Nephron progenitor cell (in vitro differentiated cells): ENCODE measurements around the gene LCORL.
"Not testable (repeated sequence)": the region's sequence is repeated elsewhere in the genome, so short reads cannot be mapped to it uniquely, and the experiment has no call there.

Source experiments
- DNase-seq: peaks from one replicate; pipeline ENCODE4 v3.0.0; 2021
- H3K27ac Mint-ChIP-seq: 2 replicates; pipeline ENCODE4 v1.8.0; 2021; ENCODE audit warnings: mild to moderate bottlenecking, moderate library complexity, mixed read lengths
- H3K27me3 Mint-ChIP-seq: 2 replicates; pipeline ENCODE4 v1.8.0; 2021; ENCODE audit warnings: mild to moderate bottlenecking, low read depth, mixed read lengths; ENCODE audit not compliant: poor library complexity
- H3K36me3 Mint-ChIP-seq: 2 replicates; pipeline ENCODE4 v1.8.0; 2021; ENCODE audit warnings: low read depth, mixed read lengths
- H3K4me1 Mint-ChIP-seq: 2 replicates; pipeline ENCODE4 v1.8.0; 2021; ENCODE audit warnings: mixed read lengths
- H3K4me3 Mint-ChIP-seq: 2 replicates; pipeline ENCODE4 v1.8.0; 2021; ENCODE audit warnings: mild to moderate bottlenecking, moderate library complexity, mixed read lengths
- H3K9me3 Mint-ChIP-seq: 2 replicates; pipeline ENCODE4 v1.8.0; 2021; ENCODE audit warnings: mild to moderate bottlenecking, moderate library complexity, mixed read lengths
- CTCF ChIP-seq: fragments of 200-600 bp; sonication (generic); IDR thresholded peaks from 2 replicates; pipeline ENCODE4 v1.5.0; 2021; ENCODE audit warnings: antibody characterized with exemption

The LCORL gene

DNA sequence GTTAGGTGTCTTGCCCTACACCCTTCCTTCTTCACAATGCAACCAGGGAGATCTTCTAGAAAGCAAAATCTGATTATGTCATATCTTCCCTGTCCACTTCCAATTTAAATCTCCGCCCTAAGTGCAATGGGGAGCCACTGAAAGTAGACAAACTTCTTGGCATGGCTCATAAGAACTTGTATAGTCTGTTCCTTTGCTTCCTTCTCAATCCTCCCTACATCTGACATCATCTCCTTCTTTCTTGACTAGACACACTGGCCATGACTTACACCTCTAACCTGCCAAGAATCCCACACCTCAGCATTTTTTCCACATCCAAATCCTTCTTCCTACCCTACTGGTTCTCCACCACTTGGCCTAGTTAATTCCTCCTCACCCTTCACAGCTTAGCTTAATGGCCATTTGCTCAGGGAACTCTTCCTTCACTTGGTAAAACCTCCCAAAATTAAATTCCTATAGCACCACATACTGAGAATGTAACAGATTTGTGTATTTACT is 155.6 kb downstream of the LCORL start:
- no peak for DNase-seq
- Mint-ChIP-seq H3K4me1 (no peaks in the 10 kb centered on the region), H3K27ac (no peak overlapping the region), H3K36me3 (peaks cover 40% of the 10 kb centered on the region), H3K9me3 (peaks cover 26% of the 10 kb centered on the region), H3K4me3 (no peak overlapping the region), H3K27me3 (no peaks in the 10 kb centered on the region)
- no peak for TF ChIP-seq CTCF

GRCh38 chr4:17861906-17862305 is 159.6 kb downstream of the LCORL start:
- not testable (repeated sequence) for H3K27me3 Mint-ChIP-seq, H3K27ac Mint-ChIP-seq, H3K4me1 Mint-ChIP-seq, DNase-seq, H3K4me3 Mint-ChIP-seq
- peaks cover 67% of the 10 kb centered on the region for H3K36me3 Mint-ChIP-seq
- peaks cover 34% of the 10 kb centered on the region for H3K9me3 Mint-ChIP-seq

GRCh38 chr4:17859793-17860406 is 161.7 kb downstream of the LCORL start:
- H3K27me3 Mint-ChIP-seq, result no peaks in the 10 kb centered on the region
- peaks cover 34% of the 10 kb centered on the region for H3K9me3 Mint-ChIP-seq
- no peak overlapping the region for H3K4me3 Mint-ChIP-seq
- no peak for TF ChIP-seq CTCF
- no peak for DNase-seq
- peaks cover 62% of the 10 kb centered on the region for H3K36me3 Mint-ChIP-seq
- no peaks in the 10 kb centered on the region for H3K4me1 Mint-ChIP-seq
- no peak overlapping the region for H3K27ac Mint-ChIP-seq

- Mint-ChIP-seq H3K36me3 (peaks cover 20% of the 10 kb centered on the region), H3K9me3 (peaks cover 8% of the 10 kb centered on the region), H3K4me3 (no peak overlapping the region), H3K27me3 (no peaks in the 10 kb centered on the region), H3K4me1 (no peaks in the 10 kb centered on the region), H3K27ac (peak overlapping the region; percentile 3)
- TF ChIP-seq CTCF, result no peak
- DNase-seq, result no peak
Observed at GRCh38 chr4:17854036-17854435, 167.5 kb downstream of the LCORL start.

GRCh38 chr4:17851959-17852358 is 169.6 kb downstream of the LCORL start:
- peaks cover 24% of the 10 kb centered on the region for H3K9me3 Mint-ChIP-seq
- TF ChIP-seq CTCF, result no peak
- peaks cover 28% of the 10 kb centered on the region for H3K36me3 Mint-ChIP-seq
- no peak overlapping the region for H3K27ac Mint-ChIP-seq
- no peaks in the 10 kb centered on the region for H3K4me1 Mint-ChIP-seq
- no peak overlapping the region for H3K4me3 Mint-ChIP-seq
- H3K27me3 Mint-ChIP-seq, result no peaks in the 10 kb centered on the region
- DNase-seq, result no peak

GRCh38 chr4:17850295-17850694 is 171.3 kb downstream of the LCORL start:
- H3K36me3 Mint-ChIP-seq, result peaks cover 45% of the 10 kb centered on the region
- not testable (repeated sequence) for H3K4me3 Mint-ChIP-seq, H3K27me3 Mint-ChIP-seq, H3K4me1 Mint-ChIP-seq, H3K27ac Mint-ChIP-seq, DNase-seq
- peaks cover 24% of the 10 kb centered on the region for H3K9me3 Mint-ChIP-seq

DNA sequence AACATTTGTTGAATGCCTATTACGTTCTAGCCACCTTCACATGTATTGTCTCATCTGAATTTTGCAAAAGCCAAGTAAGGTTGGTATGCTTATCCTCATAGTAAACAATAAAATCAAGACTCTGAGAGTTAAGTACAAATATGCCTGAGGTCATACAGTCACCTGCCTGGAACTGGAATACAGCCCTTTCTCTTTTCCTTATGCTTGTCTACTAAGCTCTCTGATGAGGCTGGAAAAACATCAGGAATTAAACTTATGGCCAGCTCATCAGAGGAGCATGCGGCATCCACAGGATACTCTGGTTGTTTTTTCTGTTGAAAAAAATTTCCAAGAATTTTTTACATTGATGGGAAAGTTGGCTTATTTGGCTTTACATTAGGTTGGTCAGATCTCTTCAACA is 175.3 kb downstream of the LCORL start:
- H3K27ac Mint-ChIP-seq, result no peak overlapping the region
- no peak for TF ChIP-seq CTCF
- no peaks in the 10 kb centered on the region for H3K27me3 Mint-ChIP-seq
- no peak overlapping the region for H3K4me3 Mint-ChIP-seq
- no peaks in the 10 kb centered on the region for H3K4me1 Mint-ChIP-seq
- no peak for DNase-seq
- H3K9me3 Mint-ChIP-seq, result peaks cover 22% of the 10 kb centered on the region
- H3K36me3 Mint-ChIP-seq, result peaks cover 78% of the 10 kb centered on the region
